ENCODE results near the gene GFPT1. TPM values are rescaled to one million over a fixed set of nuclear protein-coding genes. Genes with fewer than 3 reads are reported as not detected.

Gene GFPT1
- total and polyA plus RNA-seq, 4 donors: 15.9 to 72.6 (median 30.5) TPM

DNA sequence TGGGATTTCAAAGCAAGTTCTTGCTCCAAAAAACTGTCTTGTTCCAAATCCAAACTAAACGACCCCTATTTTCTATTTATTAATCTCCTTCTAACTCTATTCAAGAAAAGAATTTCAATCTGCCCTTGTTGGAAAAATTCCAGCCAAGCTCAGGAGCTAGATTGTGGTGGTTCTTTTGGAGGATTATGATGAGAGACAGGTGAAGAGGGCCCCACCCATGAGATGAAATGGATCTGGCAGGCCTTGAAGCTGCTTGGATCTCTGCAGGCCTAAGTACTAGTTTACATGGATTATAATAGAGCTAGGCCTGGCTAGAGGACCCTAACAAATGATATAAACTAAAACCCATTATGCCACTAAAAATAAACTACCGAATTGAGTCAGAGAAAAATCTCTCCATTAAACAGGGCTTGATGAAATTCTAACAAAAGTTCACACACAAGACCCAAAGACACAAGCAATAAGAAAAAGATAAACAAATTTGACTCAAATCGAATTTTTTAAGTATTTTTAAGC lies 101.6 kb downstream of the GFPT1 start:
- WGBS, 2 donors: 67 to 79% methylated on average over 3 of the region's 3 CpGs
- no peak overlapping the region for H3K9ac ChIP-seq (ENCODE audit: insufficient read depth in 1 of 2, low read length in 2 of 2)
- no peaks in the 10 kb centered on the region for H3K9me3 ChIP-seq (ENCODE audit: control insufficient read depth in 4 of 4, insufficient read depth in 3 of 4, low read length in 3 of 4)
- H3K36me3 ChIP-seq (ENCODE audit: control insufficient read depth in 4 of 4, insufficient read depth in 4 of 4, low read length in 4 of 4): no peaks in the 10 kb centered on the region
- TF ChIP-seq, protein P1, sequence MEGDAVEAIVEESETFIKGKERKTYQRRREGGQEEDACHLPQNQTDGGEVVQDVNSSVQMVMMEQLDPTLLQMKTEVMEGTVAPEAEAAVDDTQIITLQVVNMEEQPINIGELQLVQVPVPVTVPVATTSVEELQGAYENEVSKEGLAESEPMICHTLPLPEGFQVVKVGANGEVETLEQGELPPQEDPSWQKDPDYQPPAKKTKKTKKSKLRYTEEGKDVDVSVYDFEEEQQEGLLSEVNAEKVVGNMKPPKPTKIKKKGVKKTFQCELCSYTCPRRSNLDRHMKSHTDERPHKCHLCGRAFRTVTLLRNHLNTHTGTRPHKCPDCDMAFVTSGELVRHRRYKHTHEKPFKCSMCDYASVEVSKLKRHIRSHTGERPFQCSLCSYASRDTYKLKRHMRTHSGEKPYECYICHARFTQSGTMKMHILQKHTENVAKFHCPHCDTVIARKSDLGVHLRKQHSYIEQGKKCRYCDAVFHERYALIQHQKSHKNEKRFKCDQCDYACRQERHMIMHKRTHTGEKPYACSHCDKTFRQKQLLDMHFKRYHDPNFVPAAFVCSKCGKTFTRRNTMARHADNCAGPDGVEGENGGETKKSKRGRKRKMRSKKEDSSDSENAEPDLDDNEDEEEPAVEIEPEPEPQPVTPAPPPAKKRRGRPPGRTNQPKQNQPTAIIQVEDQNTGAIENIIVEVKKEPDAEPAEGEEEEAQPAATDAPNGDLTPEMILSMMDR (IDR thresholded peaks at IDR 0.05; ENCODE audit: control extremely low read depth, extremely low read depth): no peak
- H3K4me3 ChIP-seq: no peak overlapping the region
- ATAC-seq (ENCODE audit: insufficient read depth, low FRiP score) (no peak), DNase-seq (no peak)
- no peaks in the 10 kb centered on the region for H3K27me3 ChIP-seq (ENCODE audit: control insufficient read depth in 3 of 3, insufficient read depth in 3 of 3, low read length in 2 of 3)
- H3K27ac ChIP-seq (ENCODE audit: low read depth in 1 of 2, low read length in 1 of 2): no peak overlapping the region
- H3K4me1 ChIP-seq (ENCODE audit: control insufficient read depth in 5 of 5, insufficient read depth in 5 of 5, low read length in 5 of 5): no peaks in the 10 kb centered on the region

DNA sequence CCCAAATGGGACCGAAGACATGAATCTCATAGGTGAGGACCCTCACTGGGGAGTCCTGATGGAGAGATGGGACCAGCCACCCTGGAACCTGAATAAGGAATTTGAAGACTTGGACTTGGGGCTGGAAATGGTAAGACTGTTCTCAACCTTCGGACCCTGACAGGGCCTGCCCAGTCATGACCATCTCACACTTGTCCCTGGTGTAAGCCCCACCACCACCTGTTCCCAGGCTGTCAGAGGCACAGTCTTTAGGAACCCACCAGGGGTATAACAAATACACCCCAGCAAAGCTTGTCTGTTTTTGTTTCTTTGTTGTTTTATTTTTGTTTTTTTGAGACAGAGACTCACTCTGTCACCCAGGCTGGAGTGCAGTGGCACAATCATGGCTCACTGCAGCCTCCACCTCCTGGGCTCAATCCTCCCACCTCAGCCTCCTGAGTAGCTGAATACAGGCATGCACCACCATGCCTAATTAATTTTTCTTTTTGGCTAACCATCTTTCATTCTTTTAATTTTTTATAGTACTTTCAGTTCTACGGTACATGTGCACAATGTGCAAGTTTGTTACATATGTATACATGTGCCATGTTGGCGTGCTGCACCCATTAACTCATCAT lies 106.1 kb downstream of the GFPT1 start:
- H3K27me3 ChIP-seq (ENCODE audit: control insufficient read depth in 3 of 3, insufficient read depth in 3 of 3, low read length in 2 of 3): no peaks in the 10 kb centered on the region
- no peak for ATAC-seq (ENCODE audit: insufficient read depth, low FRiP score)

DNA sequence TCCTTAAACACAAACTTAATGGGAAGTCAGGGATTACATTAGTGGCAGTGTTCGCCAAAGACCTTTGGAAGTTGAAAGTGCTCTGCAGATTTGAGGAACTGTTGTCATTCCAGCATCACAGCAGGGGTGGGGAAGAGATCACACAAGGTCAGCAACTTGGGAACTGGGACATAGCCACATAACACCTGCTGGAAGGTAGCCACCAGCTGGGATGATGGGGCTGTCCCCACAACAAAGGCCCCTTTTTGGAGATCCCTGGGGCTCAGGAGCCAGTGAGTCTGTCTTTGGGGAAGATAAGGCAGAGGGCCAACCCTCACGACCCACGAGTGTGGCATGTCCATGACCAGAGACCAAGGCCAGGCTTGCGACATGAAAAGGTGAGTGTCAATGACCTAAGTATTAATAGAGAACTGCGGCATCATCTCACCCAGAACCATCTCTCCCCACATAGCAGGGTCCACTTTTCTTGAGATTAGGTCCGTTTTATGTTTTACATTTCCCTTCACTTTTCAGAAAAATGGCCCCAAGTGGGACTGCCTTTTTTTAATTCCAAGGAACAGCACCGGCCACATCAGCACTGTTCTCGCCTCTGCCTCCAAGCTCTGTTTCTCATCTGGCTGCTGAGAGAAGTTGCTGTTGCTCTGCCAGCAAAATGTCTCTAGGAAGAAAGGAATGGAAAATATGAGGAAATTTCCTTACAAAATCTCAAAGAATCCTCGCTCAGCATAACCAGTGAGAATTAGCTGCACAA lies 106.9 kb downstream of the GFPT1 start:
- DNase-seq: no peak

More for the DNA sequence above, 106.1 kb downstream of the GFPT1 start:
- DNase-seq: no peak
- Histone ChIP-seq H3K9me3 (ENCODE audit: control insufficient read depth in 4 of 4, insufficient read depth in 3 of 4, low read length in 3 of 4) (no peaks in the 10 kb centered on the region), H3K4me3 (no peak overlapping the region), H3K9ac (ENCODE audit: insufficient read depth in 1 of 2, low read length in 2 of 2) (no peak overlapping the region), H3K4me1 (ENCODE audit: control insufficient read depth in 5 of 5, insufficient read depth in 5 of 5, low read length in 5 of 5) (peaks cover 0 to 4% (median 0%) of the 10 kb centered on the region in 5 donors), H3K36me3 (ENCODE audit: control insufficient read depth in 4 of 4, insufficient read depth in 4 of 4, low read length in 4 of 4) (no peaks in the 10 kb centered on the region), H3K27ac (ENCODE audit: low read depth in 1 of 2, low read length in 1 of 2) (no peak overlapping the region)
- TF ChIP-seq, protein P1 (IDR thresholded peaks at IDR 0.05; ENCODE audit: control extremely low read depth, extremely low read depth): no peak
- WGBS, 2 donors: 97% methylated on average over 4 of the region's 4 CpGs

More for the DNA sequence above, 106.9 kb downstream of the GFPT1 start:
- no peak overlapping the region for H3K4me3 ChIP-seq
- no peaks in the 10 kb centered on the region for H3K27me3 ChIP-seq (ENCODE audit: control insufficient read depth in 3 of 3, insufficient read depth in 3 of 3, low read length in 2 of 3)
- H3K9ac ChIP-seq (ENCODE audit: insufficient read depth in 1 of 2, low read length in 2 of 2): no peak overlapping the region
- H3K27ac ChIP-seq (ENCODE audit: low read depth in 1 of 2, low read length in 1 of 2): no peak overlapping the region
- peaks cover 0 to 4% (median 0%) of the 10 kb centered on the region in 5 donors for H3K4me1 ChIP-seq (ENCODE audit: control insufficient read depth in 5 of 5, insufficient read depth in 5 of 5, low read length in 5 of 5)
- WGBS, 2 donors: 81 to 83% methylated on average over 9 of the region's 9 CpGs
- TF ChIP-seq, protein P1 (IDR thresholded peaks at IDR 0.05; ENCODE audit: control extremely low read depth, extremely low read depth): no peak
- no peak for ATAC-seq (ENCODE audit: insufficient read depth, low FRiP score)
- no peaks in the 10 kb centered on the region for H3K36me3 ChIP-seq (ENCODE audit: control insufficient read depth in 4 of 4, insufficient read depth in 4 of 4, low read length in 4 of 4)
- H3K9me3 ChIP-seq (ENCODE audit: control insufficient read depth in 4 of 4, insufficient read depth in 3 of 4, low read length in 3 of 4): no peaks in the 10 kb centered on the region

Data from lung (tissue), 12 donors.